Osteoblast (primary cell): ENCODE data around the gene FLNC. TPM values are rescaled to one million over a fixed set of nuclear protein-coding genes. Genes with fewer than 3 reads are reported as not detected.

Experiments
- DNase-seq: peaks from one replicate; pipeline ENCODE4 v3.0.0; 2011; ENCODE audit warnings: low spot score, mixed read lengths; ENCODE audit not compliant: insufficient read length; ENCODE audit errors: missing footprints
- H2AFZ ChIP-seq: 2 replicates; pipeline ENCODE4 v1.6.0; 2011; ENCODE audit warnings: mild to moderate bottlenecking, low read length
- H3K27ac ChIP-seq: 2 replicates; pipeline ENCODE4 v1.5.1; 2011; ENCODE audit warnings: mild to moderate bottlenecking, low read depth, low read length, moderate library complexity
- H3K27me3 ChIP-seq: 2 replicates; pipeline ENCODE4 v1.6.0; 2012; ENCODE audit warnings: mild to moderate bottlenecking, control low read depth, inconsistent platforms, low read length, moderate library complexity; ENCODE audit not compliant: insufficient read depth
- H3K36me3 ChIP-seq: 2 replicates; pipeline ENCODE4 v1.5.1; 2011; ENCODE audit warnings: mild to moderate bottlenecking, low read length, control low read depth, moderate library complexity; ENCODE audit not compliant: insufficient read depth
- H3K4me1 ChIP-seq: 2 replicates; pipeline ENCODE4 v1.5.1; 2011; ENCODE audit warnings: mild to moderate bottlenecking, low read length, control low read depth, moderate library complexity; ENCODE audit not compliant: insufficient read depth
- H3K4me2 ChIP-seq: 2 replicates; pipeline ENCODE4 v1.6.0; 2011; ENCODE audit warnings: mild to moderate bottlenecking, low read length; ENCODE audit not compliant: insufficient read depth
- H3K4me3 ChIP-seq: fragments of 200-600 bp; sonication (generic); 3 replicates; pipeline ENCODE4 v1.5.1; 2012; ENCODE audit warnings: mild to moderate bottlenecking, low read length, inconsistent platforms; ENCODE audit not compliant: insufficient read depth
- H3K79me2 ChIP-seq: 2 replicates; pipeline ENCODE4 v1.6.0; 2012; ENCODE audit warnings: mild to moderate bottlenecking, low read length, control low read depth, inconsistent platforms; ENCODE audit not compliant: insufficient read depth
- H3K9me3 ChIP-seq: 2 replicates; pipeline ENCODE4 v1.5.1; 2011; ENCODE audit warnings: low read depth, low read length, control low read depth
- H4K20me1 ChIP-seq: 2 replicates; pipeline ENCODE4 v1.6.0; 2012; ENCODE audit warnings: mild to moderate bottlenecking, low read length, control low read depth; ENCODE audit not compliant: insufficient read depth
- total RNA-seq: library from RNA; depleted of rRNA; stranded (reverse); fragments of >200 nt; gene quantifications from 2 replicates; pipeline ENCODE4 v1.2.3, GENCODE V29; 2012
- TF ChIP-seq, protein P1 (sequence below): IDR thresholded peaks from 2 replicates; pipeline ENCODE4 v1.5.1; 2011; ENCODE audit warnings: mild to moderate bottlenecking, low read depth, low read length, moderate library complexity; ENCODE audit errors: extremely low read depth

FLNC gene
- total RNA-seq, 1 donor = 130 TPM

DNA sequence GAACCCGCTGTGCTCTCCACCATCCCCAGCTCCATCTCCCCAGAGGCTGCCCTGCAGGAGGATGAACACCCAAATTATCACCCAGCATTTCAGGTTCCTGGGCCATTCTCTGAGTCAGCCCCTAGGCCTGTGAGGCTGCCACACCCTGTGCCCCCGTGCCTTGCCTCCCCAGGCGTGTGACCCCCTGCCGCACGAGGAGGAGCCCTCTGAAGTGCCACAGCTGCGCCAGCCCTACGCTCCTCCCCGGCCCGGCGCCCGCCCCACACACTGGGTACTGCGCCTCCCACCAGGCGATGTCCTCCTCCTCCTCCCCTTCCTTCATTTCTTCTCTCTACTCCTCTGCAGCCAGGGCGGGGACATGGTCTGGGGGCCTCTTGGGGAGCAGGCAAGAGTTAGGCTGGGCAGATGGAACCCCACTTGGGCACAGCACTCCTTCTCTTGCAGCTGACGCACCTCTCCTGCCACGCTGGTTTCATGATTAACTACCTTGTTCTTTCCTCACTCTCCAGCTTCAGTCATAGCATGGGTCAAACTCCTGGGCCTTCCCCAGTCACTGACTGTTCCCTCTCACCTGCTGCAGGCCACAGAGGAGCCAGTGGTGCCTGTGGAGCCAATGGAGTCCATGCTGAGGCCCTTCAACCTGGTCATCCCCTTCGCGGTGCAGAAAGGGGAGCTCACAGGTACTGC is 19.7 kb downstream of the FLNC start:
- TF ChIP-seq, protein P1, sequence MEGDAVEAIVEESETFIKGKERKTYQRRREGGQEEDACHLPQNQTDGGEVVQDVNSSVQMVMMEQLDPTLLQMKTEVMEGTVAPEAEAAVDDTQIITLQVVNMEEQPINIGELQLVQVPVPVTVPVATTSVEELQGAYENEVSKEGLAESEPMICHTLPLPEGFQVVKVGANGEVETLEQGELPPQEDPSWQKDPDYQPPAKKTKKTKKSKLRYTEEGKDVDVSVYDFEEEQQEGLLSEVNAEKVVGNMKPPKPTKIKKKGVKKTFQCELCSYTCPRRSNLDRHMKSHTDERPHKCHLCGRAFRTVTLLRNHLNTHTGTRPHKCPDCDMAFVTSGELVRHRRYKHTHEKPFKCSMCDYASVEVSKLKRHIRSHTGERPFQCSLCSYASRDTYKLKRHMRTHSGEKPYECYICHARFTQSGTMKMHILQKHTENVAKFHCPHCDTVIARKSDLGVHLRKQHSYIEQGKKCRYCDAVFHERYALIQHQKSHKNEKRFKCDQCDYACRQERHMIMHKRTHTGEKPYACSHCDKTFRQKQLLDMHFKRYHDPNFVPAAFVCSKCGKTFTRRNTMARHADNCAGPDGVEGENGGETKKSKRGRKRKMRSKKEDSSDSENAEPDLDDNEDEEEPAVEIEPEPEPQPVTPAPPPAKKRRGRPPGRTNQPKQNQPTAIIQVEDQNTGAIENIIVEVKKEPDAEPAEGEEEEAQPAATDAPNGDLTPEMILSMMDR = no peak
- peaks cover 2% of the 10 kb centered on the region for H3K79me2 ChIP-seq
- no peaks in the 10 kb centered on the region for H3K4me1 ChIP-seq
- H3K9me3 ChIP-seq = no peaks in the 10 kb centered on the region
- no peak overlapping the region for H2AFZ ChIP-seq
- H4K20me1 ChIP-seq = peaks cover 29% of the 10 kb centered on the region
- no peak overlapping the region for H3K4me2 ChIP-seq
- H3K27me3 ChIP-seq = no peaks in the 10 kb centered on the region
- no peak overlapping the region for H3K27ac ChIP-seq
- H3K4me3 ChIP-seq = no peak overlapping the region
- H3K36me3 ChIP-seq = peaks cover 91% of the 10 kb centered on the region
- peak; percentile 88 for DNase-seq

DNA sequence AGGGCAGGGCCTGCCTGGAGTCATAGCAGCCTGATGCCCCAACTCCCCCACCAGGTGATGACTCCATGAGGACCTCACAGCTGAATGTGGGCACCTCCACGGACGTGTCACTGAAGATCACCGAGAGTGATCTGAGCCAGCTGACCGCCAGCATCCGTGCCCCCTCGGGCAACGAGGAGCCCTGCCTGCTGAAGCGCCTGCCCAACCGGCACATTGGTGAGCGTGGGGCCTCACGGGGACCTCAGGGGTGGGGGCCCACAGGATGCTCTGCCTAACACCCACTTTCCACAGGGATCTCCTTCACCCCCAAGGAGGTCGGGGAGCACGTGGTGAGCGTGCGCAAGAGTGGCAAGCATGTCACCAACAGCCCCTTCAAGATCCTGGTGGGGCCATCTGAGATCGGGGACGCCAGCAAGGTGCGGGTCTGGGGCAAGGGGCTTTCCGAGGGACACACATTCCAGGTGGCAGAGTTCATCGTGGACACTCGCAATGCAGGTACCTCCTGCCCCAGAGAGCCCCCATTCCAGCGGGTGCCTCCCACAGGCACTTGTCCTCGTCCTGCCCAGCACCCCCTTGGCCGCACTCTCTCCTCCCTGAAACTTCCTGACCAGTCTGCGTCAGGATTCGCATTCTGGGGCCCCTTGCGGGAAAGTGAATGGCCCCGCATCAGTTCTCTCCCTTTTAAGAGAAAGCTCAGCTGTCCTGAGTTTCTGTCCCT is 22.5 kb downstream of the FLNC start:
- Histone ChIP-seq H3K4me1 (no peaks in the 10 kb centered on the region), H4K20me1 (peaks cover 28% of the 10 kb centered on the region), H2AFZ (no peak overlapping the region), H3K9me3 (no peaks in the 10 kb centered on the region), H3K79me2 (no peaks in the 10 kb centered on the region), H3K36me3 (peaks cover 87% of the 10 kb centered on the region), H3K27me3 (no peaks in the 10 kb centered on the region), H3K27ac (no peak overlapping the region), H3K4me3 (no peak overlapping the region), H3K4me2 (no peak overlapping the region)
- TF ChIP-seq, protein P1 = no peak
- no peak for DNase-seq

DNA sequence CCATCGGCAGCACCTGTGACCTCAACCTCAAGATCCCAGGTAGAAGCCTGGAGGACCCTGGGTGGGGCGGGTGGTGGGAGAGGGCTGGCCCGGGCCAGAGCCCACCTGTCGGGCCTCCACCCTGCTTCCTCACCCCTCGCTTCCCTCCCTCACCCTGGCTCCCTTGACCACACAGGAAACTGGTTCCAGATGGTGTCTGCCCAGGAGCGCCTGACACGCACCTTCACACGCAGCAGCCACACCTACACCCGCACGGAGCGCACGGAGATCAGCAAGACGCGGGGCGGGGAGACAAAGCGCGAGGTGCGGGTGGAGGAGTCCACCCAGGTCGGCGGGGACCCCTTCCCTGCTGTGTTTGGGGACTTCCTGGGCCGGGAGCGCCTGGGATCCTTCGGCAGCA is 23.6 kb downstream of the FLNC start:
- H3K4me2 ChIP-seq = no peak overlapping the region
- peaks cover 83% of the 10 kb centered on the region for H3K36me3 ChIP-seq
- H3K4me3 ChIP-seq = no peak overlapping the region
- no peaks in the 10 kb centered on the region for H3K9me3 ChIP-seq
- H2AFZ ChIP-seq = no peak overlapping the region
- no peaks in the 10 kb centered on the region for H3K27me3 ChIP-seq
- H4K20me1 ChIP-seq = peaks cover 23% of the 10 kb centered on the region
- peak; percentile 81 for DNase-seq
- no peaks in the 10 kb centered on the region for H3K4me1 ChIP-seq
- H3K27ac ChIP-seq = no peak overlapping the region
- no peaks in the 10 kb centered on the region for H3K79me2 ChIP-seq
- TF ChIP-seq, protein P1 = no peak

DNA sequence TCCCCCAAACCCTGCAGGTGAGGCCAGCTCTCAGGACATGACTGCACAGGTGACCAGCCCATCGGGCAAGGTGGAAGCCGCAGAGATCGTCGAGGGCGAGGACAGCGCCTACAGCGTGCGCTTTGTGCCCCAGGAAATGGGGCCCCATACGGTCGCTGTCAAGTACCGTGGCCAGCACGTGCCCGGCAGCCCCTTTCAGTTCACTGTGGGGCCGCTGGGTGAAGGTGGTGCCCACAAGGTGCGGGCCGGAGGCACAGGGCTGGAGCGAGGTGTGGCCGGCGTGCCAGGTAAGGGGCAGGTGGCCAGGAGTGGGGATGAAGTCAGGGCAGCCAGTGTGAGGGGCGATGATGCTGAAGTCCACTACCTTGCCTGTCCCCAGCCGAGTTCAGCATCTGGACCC is 24.2 kb downstream of the FLNC start:
- no peaks in the 10 kb centered on the region for H3K79me2 ChIP-seq
- no peaks in the 10 kb centered on the region for H3K27me3 ChIP-seq
- peaks cover 84% of the 10 kb centered on the region for H3K36me3 ChIP-seq
- no peaks in the 10 kb centered on the region for H3K4me1 ChIP-seq
- TF ChIP-seq, protein P1 = no peak
- no peak for DNase-seq
- no peaks in the 10 kb centered on the region for H3K9me3 ChIP-seq
- H3K4me2 ChIP-seq = no peak overlapping the region
- H4K20me1 ChIP-seq = peaks cover 23% of the 10 kb centered on the region
- H3K27ac ChIP-seq = no peak overlapping the region
- no peak overlapping the region for H2AFZ ChIP-seq
- H3K4me3 ChIP-seq = no peak overlapping the region
